ENCODE data around the gene SRSF2. TPM values are rescaled to one million over a fixed set of nuclear protein-coding genes. Genes with fewer than 3 reads are reported as not detected.

Gene SRSF2
- polyA plus RNA-seq, 2 of the 4 experiments (the other 2 are of a cell fraction) = 338 to 412 TPM

DNA sequence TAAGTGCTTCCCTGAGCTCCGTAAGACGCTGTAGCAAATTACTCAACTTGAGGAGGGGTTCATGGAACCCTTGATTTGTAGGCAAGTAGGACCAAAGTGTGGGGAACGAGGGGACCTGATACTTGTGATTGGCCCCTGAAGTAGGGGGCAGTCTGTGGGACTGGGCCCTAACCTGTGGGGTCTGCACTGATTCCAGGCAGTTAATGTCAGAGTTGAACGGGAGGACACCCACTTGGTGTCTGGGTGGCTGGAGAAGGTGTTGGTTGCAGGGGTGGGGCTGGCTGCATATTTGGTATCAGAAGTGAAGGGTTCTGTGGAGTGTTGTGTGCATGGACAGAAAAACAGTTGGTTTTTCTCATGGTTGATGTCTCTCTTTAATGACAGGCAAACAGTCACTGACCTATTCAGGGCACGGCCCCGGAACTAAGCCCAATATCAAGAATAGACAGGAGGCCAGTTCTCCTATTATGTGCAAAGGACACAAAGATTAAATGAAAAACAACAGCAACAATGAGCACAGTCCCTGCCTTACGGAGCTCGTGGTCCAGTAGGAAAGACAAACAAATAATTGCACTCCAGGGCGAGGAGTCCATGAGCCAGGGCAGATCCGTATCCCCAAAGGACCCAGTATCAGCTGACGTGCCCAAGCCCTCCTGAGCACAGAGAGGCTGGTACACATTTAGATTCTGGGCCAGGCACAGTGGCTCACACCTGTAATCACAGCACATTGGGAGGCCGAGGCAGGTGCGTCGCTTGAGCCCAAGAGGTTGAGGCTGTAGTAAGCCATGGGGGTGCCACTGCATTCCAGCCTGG, 45.5 kb downstream of the SRSF2 start:
- DNase-seq (ENCODE audit: low read depth in 1 of 2, low spot score in 1 of 2) (no peak), ATAC-seq (no peak), FAIRE-seq (no peak)
- no peak overlapping the region for H3K4me3 ChIP-seq
- TF ChIP-seq EP300 (IDR thresholded peaks at IDR 0.05) = no peak
- TF ChIP-seq GATA3 (IDR thresholded peaks at IDR 0.05; ENCODE audit: borderline replicate concordance) = no peak
- WGBS (ENCODE audit: missing lambda C conversion rate) = 91% methylated on average over 14 of the region's 14 CpGs
- ChIA-PET POLR2A (no interaction called here), CTCF (interaction anchor here (0.6 to 20.1 kb wide), 9 partner anchors 8 to 396 kb away, joined by 3 to 456 read pairs (median 5); partner anchors contain the start of genes JMJD6, METTL23 and MXRA7)
- H3K4me1 ChIP-seq = peaks cover 19% of the 10 kb centered on the region
- no peak overlapping the region for H3K4me2 ChIP-seq
- H3K27ac ChIP-seq = no peak overlapping the region
- H3K9me3 ChIP-seq = no peaks in the 10 kb centered on the region

DNA sequence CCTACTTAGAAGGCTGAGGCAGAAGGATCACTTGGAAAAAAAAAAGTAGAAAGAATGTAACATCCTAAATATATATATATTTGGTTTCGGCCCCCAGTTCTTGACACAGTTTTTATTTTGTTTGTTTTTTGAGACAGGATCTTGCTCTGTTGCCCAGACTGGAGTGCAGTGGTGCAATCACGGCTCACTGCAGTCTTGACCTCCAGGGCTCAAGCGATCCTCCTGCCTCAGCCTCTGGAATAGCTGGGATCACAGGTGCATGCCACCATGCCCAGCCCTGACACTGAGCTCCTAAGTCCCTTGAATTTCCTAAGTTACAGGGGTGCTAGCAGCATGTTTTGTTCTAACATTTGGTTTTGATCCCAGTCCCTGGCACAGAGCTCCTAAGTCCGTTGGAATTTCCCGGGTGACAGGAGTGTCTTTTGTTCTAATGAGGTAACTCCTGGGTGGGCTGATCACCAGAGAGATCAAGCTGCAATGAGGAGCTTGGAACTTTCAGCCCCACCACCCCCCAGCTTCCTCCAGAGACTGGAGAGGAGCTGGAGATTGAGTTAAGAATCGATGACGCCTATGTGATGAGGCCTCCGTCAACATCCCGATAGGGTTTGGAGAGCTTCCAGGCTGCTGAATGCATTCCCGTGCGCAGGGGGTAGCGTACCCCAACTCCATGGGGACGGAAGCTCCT, 46.4 kb downstream of the SRSF2 start:
- Histone ChIP-seq H3K27ac (no peak overlapping the region), H3K4me1 (peaks cover 19% of the 10 kb centered on the region), H3K9me3 (no peaks in the 10 kb centered on the region), H3K4me3 (no peak overlapping the region), H3K4me2 (no peak overlapping the region)
- FAIRE-seq = no peak
- WGBS (ENCODE audit: missing lambda C conversion rate) = 91% methylated on average over 13 of the region's 13 CpGs
- DNase-seq (ENCODE audit: low read depth in 1 of 2, low spot score in 1 of 2) = no peak
- POLR2A ChIA-PET = no interaction called here
- CTCF ChIA-PET = interaction anchor here (0.8 to 20.1 kb wide), 9 partner anchors 7 to 397 kb away, joined by 3 to 456 read pairs (median 3); partner anchors contain the start of genes JMJD6, METTL23 and MXRA7
- TF ChIP-seq JUN (IDR thresholded peaks at IDR 0.05) (no peak), KDM5A (IDR thresholded peaks at IDR 0.05) (no peak), SREBF2 (IDR thresholded peaks at IDR 0.05) (no peak), ZC3H11A (IDR thresholded peaks at IDR 0.05) (no peak), FOSL2 (IDR thresholded peaks at IDR 0.05) (no peak), FOSL2 (CRISPR knock-in tag; IDR thresholded peaks at IDR 0.05) (no peak), HEYL (CRISPR knock-in tag; IDR thresholded peaks at IDR 0.05) (no peak), TFCP2L1 (CRISPR knock-in tag; IDR thresholded peaks at IDR 0.05) (no peak), ZSCAN20 (CRISPR knock-in tag; IDR thresholded peaks at IDR 0.05) (no peak), HDAC2 (IDR thresholded peaks at IDR 0.05) (no peak)
- TF ChIP-seq, protein P1, sequence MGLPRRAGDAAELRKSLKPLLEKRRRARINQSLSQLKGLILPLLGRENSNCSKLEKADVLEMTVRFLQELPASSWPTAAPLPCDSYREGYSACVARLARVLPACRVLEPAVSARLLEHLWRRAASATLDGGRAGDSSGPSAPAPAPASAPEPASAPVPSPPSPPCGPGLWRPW (IDR thresholded peaks at IDR 0.05) = no peak
- TF ChIP-seq, protein P2, sequence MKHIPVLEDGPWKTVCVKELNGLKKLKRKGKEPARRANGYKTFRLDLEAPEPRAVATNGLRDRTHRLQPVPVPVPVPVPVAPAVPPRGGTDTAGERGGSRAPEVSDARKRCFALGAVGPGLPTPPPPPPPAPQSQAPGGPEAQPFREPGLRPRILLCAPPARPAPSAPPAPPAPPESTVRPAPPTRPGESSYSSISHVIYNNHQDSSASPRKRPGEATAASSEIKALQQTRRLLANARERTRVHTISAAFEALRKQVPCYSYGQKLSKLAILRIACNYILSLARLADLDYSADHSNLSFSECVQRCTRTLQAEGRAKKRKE (CRISPR knock-in tag; IDR thresholded peaks at IDR 0.05; ENCODE audit: low read depth) = no peak
- ATAC-seq = no peak

DNA sequence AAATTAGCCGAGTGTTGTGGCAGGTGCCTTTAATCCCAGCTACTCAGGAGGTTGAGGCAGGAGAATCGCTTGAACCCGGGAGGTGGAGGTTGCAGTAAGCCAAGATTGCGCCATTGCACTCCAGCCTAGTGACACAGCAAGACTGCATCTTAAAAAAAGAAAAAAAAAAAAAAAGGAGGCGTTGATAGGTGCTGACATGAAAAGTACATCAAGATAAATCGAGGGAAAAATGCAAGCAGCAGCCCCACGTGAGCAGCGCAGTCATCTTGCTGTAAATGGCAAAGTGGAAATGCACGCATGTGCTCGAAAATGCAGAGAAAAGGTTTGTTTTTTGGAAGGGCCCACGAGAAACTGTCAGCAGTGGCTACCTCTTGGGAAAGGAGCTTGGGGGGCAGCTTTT, 47.3 kb downstream of the SRSF2 start:
- ChIA-PET POLR2A (interaction anchor here (1.2 kb wide), 1 partner anchor 18 kb away, joined by 3 read pairs; no protein-coding TSS in a partner anchor), CTCF (interaction anchor here (0.9 to 20.1 kb wide), 6 partner anchors 6 to 167 kb away, joined by 3 to 456 read pairs (median 41); partner anchors contain the start of genes JMJD6, METTL23 and MXRA7)
- ATAC-seq = no peak
- no peak overlapping the region for H3K4me2 ChIP-seq
- WGBS (ENCODE audit: missing lambda C conversion rate) = 83% methylated on average over 11 of the region's 11 CpGs
- no peaks in the 10 kb centered on the region for H3K9me3 ChIP-seq
- no peak overlapping the region for H3K27ac ChIP-seq
- no peak for FAIRE-seq
- H3K4me1 ChIP-seq = peaks cover 19% of the 10 kb centered on the region
- TF ChIP-seq, protein P3, sequence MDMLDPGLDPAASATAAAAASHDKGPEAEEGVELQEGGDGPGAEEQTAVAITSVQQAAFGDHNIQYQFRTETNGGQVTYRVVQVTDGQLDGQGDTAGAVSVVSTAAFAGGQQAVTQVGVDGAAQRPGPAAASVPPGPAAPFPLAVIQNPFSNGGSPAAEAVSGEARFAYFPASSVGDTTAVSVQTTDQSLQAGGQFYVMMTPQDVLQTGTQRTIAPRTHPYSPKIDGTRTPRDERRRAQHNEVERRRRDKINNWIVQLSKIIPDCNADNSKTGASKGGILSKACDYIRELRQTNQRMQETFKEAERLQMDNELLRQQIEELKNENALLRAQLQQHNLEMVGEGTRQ (IDR thresholded peaks at IDR 0.05) = no peak
- TF ChIP-seq BHLHE40 (IDR thresholded peaks at IDR 0.05; ENCODE audit: low read depth, low read length) = no peak
- TF ChIP-seq, protein P4, sequence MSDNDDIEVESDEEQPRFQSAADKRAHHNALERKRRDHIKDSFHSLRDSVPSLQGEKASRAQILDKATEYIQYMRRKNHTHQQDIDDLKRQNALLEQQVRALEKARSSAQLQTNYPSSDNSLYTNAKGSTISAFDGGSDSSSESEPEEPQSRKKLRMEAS (IDR thresholded peaks at IDR 0.05) = no peak
- TF ChIP-seq ESRRA (IDR thresholded peaks at IDR 0.05; ENCODE audit: borderline replicate concordance, low read length) = no peak
- no peak for TF ChIP-seq CHD2 (IDR thresholded peaks at IDR 0.05; ENCODE audit: low read length, partially characterized antibody)
- no peak for TF ChIP-seq RFX5 (IDR thresholded peaks at IDR 0.05)
- no peak for TF ChIP-seq TP53 (CRISPR knock-in tag; IDR thresholded peaks at IDR 0.05)
- TF ChIP-seq POLR2AphosphoS2 (conservative IDR thresholded peaks at IDR 0.05; ENCODE audit: low read length) = no peak
- TF ChIP-seq RCOR1 (IDR thresholded peaks at IDR 0.05; ENCODE audit: low read depth, low read length) = no peak
- TF ChIP-seq FOSB (CRISPR knock-in tag; IDR thresholded peaks at IDR 0.05) = no peak
- TF ChIP-seq NR3C1 (IDR thresholded peaks at IDR 0.05) = no peak
- TF ChIP-seq RNF2 (IDR thresholded peaks at IDR 0.05; ENCODE audit: borderline replicate concordance, low read depth) = no peak
- TF ChIP-seq EHMT2 (IDR thresholded peaks at IDR 0.05; ENCODE audit: low read depth) = no peak
- TF ChIP-seq KDM1A (IDR thresholded peaks at IDR 0.05; ENCODE audit: low read depth) = no peak
- TF ChIP-seq POLR2A (IDR thresholded peaks at IDR 0.05; ENCODE audit: low read length) = no peak
- TF ChIP-seq, protein P5, sequence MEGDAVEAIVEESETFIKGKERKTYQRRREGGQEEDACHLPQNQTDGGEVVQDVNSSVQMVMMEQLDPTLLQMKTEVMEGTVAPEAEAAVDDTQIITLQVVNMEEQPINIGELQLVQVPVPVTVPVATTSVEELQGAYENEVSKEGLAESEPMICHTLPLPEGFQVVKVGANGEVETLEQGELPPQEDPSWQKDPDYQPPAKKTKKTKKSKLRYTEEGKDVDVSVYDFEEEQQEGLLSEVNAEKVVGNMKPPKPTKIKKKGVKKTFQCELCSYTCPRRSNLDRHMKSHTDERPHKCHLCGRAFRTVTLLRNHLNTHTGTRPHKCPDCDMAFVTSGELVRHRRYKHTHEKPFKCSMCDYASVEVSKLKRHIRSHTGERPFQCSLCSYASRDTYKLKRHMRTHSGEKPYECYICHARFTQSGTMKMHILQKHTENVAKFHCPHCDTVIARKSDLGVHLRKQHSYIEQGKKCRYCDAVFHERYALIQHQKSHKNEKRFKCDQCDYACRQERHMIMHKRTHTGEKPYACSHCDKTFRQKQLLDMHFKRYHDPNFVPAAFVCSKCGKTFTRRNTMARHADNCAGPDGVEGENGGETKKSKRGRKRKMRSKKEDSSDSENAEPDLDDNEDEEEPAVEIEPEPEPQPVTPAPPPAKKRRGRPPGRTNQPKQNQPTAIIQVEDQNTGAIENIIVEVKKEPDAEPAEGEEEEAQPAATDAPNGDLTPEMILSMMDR (IDR thresholded peaks at IDR 0.05) = no peak
- no peak for TF ChIP-seq JUNB (IDR thresholded peaks at IDR 0.05)
- DNase-seq (ENCODE audit: low read depth in 1 of 2, low spot score in 1 of 2) = no peak
- no peak overlapping the region for H3K4me3 ChIP-seq
